HG03135 (cell line): ENCODE data around the gene CYB5D1.

Source experiments
- ATAC-seq: cut with Tn5 transposase; IDR thresholded peaks from one replicate; pipeline ENCODE4 v1.9.1; 2021; ENCODE audit warnings: mild to moderate bottlenecking, moderate library complexity; ENCODE audit not compliant: unreplicated experiment

Gene CYB5D1

DNA sequence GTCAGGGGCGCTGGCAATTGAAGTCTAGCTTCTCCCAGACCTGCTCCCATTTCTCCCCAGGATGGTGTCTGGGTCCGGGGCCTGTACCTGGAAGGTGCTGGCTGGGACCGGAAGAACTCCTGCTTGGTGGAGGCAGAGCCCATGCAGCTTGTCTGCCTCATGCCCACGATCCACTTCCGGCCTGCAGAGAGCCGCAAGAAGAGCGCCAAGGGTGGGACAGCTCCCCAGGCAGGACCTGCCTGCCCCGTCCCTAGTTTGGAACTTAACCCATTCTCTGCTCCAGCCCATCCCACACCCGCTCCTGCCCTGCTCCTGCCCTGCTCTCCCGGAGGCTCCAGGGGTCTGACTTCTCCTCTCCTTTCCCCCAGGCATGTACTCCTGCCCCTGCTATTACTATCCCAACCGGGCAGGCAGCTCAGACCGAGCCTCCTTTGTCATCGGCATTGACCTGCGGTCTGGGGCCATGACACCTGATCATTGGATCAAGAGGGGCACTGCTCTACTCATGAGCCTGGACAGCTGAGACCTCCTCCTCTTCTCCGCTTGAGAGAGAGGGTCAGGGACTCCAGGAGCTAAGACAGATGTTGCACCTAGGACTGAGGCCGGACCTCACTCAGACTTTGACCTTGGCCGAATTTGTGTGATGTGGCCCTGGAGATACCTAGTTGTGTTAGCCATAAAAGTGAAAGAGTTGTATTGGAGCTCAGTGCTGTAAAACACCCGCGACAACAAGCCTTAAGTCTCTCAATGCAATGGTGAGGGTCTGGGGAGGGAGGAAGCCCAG, 24.6 kb upstream of the CYB5D1 start:
- ATAC-seq: no peak

DNA sequence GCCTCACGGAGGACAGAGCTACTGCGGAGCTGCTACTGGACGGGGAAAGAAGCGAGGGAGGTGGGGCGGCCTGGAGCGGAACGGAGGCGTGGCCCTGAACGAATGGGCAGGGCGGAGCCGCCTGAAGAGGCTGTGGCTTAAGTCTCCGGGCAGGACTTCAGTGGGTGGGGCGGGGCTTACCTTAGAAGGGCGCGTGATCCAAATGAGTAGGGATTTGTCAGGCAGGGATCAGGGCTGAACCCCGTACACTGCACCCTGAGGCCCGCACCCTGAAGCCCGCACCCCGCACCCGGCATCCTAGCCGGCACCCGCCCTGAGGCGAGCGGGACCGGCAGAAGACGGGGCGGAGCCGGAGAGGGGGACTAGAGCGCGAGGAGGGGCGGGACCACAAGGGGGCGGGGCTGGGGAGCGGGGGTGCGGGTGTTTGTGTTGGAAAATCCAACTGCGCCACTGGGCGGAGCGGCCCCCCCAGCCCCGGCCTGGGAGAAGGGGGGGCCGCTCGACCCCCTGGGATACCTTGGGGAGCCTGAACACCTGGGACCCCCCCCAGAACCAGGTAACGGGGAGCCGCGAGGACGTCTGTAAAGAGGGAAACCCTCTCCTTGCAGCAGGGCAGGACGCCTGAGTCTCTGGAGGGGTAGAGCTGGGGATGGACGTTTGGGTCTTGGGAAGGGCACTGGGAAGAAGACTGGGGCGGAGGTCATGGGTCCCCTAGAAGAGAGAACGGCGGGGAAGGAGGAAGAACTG, 23.8 kb upstream of the CYB5D1 start, which contains the start of gene KDM6B:
KDM6B (plus strand) TSS at position 423 of the 747 bp plus-strand sequence. CDS start 11,338 bp downstream, outside the sequence.
- peak; percentile 38 for ATAC-seq

- no peak for ATAC-seq
These were observed 23.3 kb upstream of the CYB5D1 start for GRCh38 chr17:7834542-7834956.

GRCh38 chr17:7834957-7835813, 22.6 kb upstream of the CYB5D1 start:
- peak; percentile 33 for ATAC-seq

GRCh38 chr17:7835814-7836595, 21.8 kb upstream of the CYB5D1 start:
- ATAC-seq: peak; percentile 26

GRCh38 chr17:7836596-7837407, 21.0 kb upstream of the CYB5D1 start:
- no peak for ATAC-seq

- no peak for ATAC-seq
These were observed 20.3 kb upstream of the CYB5D1 start for GRCh38 chr17:7837408-7838088.

- ATAC-seq: no peak
These were observed 19.4 kb upstream of the CYB5D1 start for GRCh38 chr17:7838090-7839075.

DNA sequence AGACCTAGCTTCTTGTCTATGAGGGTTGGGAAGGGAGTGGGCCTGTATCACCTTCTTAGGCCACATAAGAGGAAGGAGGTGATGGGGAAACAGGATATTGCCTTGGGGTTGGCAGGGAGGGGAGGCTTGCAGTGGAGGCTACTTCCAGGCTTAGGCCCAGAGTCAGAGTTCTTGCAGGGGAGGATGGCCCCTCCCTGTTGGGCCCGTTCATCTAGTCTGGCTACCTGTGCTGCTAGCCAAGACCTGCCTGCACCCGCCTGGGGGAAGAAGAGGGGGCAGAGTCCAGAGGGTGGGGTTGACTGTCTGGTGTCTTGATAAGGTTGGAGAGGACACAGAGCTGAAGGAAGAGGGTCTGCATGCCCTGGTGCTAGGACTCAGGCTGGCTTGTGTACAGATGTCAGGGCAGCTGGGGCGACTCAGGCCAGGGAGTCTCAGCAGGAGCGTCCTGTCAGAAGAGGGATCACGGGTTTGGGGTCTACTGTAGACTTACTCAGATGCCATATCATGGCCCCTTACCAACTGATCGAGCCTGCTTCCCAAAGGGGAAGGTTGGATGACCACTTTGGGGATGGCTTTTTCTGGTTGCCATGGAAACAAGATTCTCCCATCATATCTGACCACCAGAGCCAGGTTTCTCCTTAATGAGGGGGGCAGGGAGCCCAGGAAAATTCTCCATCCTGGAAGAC, 18.5 kb upstream of the CYB5D1 start:
- no peak for ATAC-seq

DNA sequence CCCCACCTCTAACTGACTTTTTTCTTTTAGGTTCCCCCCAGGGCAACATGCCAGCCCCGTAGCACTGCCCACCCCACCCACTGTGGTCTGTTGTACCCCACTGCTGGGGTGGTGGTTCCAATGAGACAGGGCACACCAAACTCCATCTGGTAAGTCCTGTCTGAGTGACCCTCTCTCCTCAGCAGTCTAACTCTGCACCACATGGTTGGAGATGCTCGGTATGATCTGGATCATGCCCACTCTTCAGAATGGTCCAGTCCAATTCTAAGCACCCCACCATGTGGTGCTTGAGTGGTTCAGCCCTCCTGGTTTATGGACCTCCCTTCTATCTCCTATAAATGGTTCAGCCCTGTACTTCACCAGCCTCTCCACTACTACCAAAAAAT, 17.9 kb upstream of the CYB5D1 start:
- no peak for ATAC-seq

- no peak for ATAC-seq
These were observed 17.4 kb upstream of the CYB5D1 start for GRCh38 chr17:7840441-7840840.

DNA sequence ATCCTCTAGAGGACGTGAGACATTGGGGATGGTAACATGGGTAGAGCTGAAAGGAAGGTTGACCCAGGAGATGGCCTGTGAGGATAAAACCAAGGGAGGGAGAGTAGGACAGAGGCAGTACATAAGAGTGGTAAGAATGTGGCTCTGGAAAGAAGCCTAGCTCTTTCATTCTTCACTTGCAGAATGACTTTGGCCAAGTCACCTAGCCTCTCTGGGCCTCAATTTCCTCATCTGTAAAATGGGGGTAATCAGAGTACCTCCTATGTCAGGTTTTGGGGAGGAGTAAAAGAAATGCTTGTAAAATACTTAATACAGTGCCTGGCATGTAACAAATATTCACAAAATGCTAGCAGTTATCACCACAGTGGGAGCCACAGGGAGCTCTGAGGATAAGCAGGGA, 16.9 kb upstream of the CYB5D1 start:
- ATAC-seq: no peak

- ATAC-seq: peak; percentile 5
These were observed 16.3 kb upstream of the CYB5D1 start for GRCh38 chr17:7841396-7841914.

DNA sequence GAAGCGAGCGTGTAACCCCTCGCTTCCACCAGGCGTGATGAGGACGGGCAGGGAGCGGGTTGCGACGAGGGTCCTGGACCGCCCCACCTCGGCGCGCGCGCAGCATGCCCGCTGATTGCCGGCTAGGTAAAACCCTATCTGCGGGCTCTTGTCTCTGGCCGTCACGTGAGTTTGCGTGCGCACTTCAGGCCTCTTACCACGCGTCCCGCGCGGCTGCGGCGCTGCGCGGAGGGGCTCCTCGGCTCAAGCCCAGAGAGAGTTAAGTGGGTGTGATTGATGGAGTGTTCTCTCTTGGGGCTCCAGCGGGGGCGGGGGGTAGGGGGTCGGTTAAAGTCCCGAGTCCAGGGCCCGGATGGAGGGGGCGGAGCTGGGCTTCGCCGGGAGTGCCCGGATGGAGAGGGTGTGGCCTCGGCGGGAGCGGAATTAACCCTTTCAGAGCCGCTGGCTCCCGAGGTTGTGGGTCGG, 15.9 kb upstream of the CYB5D1 start:
- ATAC-seq: peak; percentile 12

DNA sequence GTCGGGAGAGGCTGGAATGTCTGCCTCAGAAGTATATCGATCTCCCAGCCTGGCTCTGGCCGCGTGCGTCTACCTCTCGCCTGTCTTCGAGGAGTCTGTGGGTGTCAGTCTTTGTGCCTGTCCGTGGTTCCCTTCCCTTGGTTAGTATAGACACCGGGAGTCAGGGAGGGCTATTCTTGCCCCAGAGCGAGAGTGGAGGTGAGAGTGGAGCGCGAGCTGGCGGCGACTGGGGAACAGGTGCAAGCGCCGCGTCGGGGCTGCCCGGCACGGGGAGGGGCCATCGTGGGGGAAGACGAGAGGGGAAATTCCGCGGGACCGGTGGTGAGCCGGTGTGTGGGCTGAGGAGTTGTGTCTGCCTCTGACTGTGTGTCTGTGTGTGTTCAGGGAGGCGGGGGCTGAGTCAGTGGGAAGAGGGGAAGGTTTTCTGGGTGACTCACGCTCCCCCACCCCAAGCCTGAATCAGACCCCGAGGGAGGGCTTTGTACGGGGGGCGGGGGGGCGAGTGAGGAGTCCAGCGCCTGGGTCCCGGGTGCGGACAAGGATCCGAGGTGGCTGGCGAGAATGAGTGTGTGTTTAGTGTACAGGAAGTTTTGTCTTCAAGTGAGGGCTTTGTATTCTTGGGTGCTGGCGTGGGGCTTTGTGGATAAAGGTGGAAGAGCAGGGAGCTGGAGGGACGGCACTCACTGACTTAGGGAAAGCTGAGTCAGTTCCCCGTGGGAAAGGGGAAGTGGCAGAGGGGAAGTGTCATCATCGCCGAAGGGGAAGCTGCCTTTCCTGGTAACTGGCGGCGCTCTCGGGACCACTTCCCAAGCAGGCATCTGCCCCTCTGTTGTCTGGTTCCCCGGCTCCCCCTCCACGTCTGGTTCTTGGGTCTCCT, 15.2 kb upstream of the CYB5D1 start:
- peak; percentile 26 for ATAC-seq

DNA sequence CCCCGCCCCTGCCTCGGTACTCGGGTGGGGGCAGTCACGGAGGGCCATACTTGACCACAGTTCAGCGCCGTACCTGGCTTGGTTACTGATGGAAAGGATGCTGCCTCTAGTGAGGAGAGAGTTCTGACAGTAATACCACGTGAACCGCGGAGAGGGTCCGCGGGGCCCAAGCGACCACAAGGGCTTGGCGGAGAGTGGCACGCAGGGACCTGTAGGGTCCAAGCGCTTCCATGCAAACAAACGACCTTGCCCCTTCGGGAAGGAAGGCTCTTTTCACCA, 14.6 kb upstream of the CYB5D1 start:
- no peak for ATAC-seq
